RPMI8226 (cell line): Measurements from ENCODE around the gene RAB5IF.
"Not testable (repeated sequence)": the region's sequence is repeated elsewhere in the genome, so short reads cannot be mapped to it uniquely, and the experiment has no call there.

ENCODE experiments used
- DNase-seq: peaks from one replicate; pipeline ENCODE4 v3.0.0-alpha.2; 2015

The RAB5IF gene

GRCh38 chr20:36631646-36632045 lies 26.1 kb downstream of the RAB5IF start:
- no peak for DNase-seq

GRCh38 chr20:36632147-36632486 lies 26.5 kb downstream of the RAB5IF start:
- no peak for DNase-seq

- DNase-seq: peak; percentile 21
These were observed 27.1 kb downstream of the RAB5IF start for GRCh38 chr20:36632487-36633284.

- no peak for DNase-seq
These were observed 27.8 kb downstream of the RAB5IF start for GRCh38 chr20:36633285-36633772.

- DNase-seq: no peak
These were observed 28.8 kb downstream of the RAB5IF start for GRCh38 chr20:36634342-36634741.

GRCh38 chr20:36638876-36639400 lies 33.4 kb downstream of the RAB5IF start:
- DNase-seq: not testable (repeated sequence)

- no peak for DNase-seq
These were observed 35.9 kb downstream of the RAB5IF start for GRCh38 chr20:36641506-36641843.

- no peak for DNase-seq
These were observed 36.6 kb downstream of the RAB5IF start for GRCh38 chr20:36642136-36642535.

- no peak for DNase-seq
These were observed 38.6 kb downstream of the RAB5IF start for GRCh38 chr20:36644032-36644705.

GRCh38 chr20:36644706-36645095 lies 39.1 kb downstream of the RAB5IF start:
- no peak for DNase-seq

- no peak for DNase-seq
These were observed 39.8 kb downstream of the RAB5IF start for GRCh38 chr20:36645353-36645752.

- DNase-seq: peak; percentile 17
These were observed 40.4 kb downstream of the RAB5IF start, which contains the start of gene SLA2 for GRCh38 chr20:36645998-36646397. Gene SLA2, minus strand, starts transcription at chr20:36646196. Its CDS starts 4,861 bp downstream, at chr20:36641335.

- DNase-seq: no peak
These were observed 41.1 kb downstream of the RAB5IF start for GRCh38 chr20:36646678-36647077.

GRCh38 chr20:36647196-36648121 lies 41.9 kb downstream of the RAB5IF start:
- no peak for DNase-seq

- DNase-seq: no peak
These were observed 47.9 kb downstream of the RAB5IF start for GRCh38 chr20:36653456-36653855.

GRCh38 chr20:36654506-36654905 lies 48.9 kb downstream of the RAB5IF start:
- no peak for DNase-seq

GRCh38 chr20:36655004-36655403 lies 49.4 kb downstream of the RAB5IF start:
- no peak for DNase-seq

- no peak for DNase-seq
These were observed 51.2 kb downstream of the RAB5IF start for GRCh38 chr20:36656733-36657132.

- DNase-seq: no peak
These were observed 52.7 kb downstream of the RAB5IF start for GRCh38 chr20:36658300-36658699.
